Stimulated activated CD8-positive, alpha-beta memory T cell treated with anti-CD3 and anti-CD28 coated beads, Interleukin-2, amount 100 ng/mL, for 48 hours (primary cell): Measurements from ENCODE around the gene NF2.

Experiments used
- DNase-seq, 2 donors: peaks; one replicate each; pipeline ENCODE4 v3.0.0-alpha.2; 2020; ENCODE audit warnings: low read depth in 2 of 2

The NF2 gene

GRCh38 chr22:29702000-29702930 lies 98.8 kb downstream of the NF2 start:
- no peak for DNase-seq

- no peak for DNase-seq
Measured at GRCh38 chr22:29702931-29703501, 99.6 kb downstream of the NF2 start.

GRCh38 chr22:29703569-29704195 lies 100.2 kb downstream of the NF2 start:
- DNase-seq: no peak

GRCh38 chr22:29704528-29705285 lies 101.3 kb downstream of the NF2 start:
- no peak for DNase-seq

- DNase-seq: no peak
Measured at GRCh38 chr22:29705651-29706050, 102.2 kb downstream of the NF2 start.

GRCh38 chr22:29706486-29706885 lies 103.1 kb downstream of the NF2 start:
- DNase-seq: no peak

GRCh38 chr22:29707010-29707409 lies 103.6 kb downstream of the NF2 start:
- no peak for DNase-seq

- DNase-seq: no peak
Measured at GRCh38 chr22:29707471-29707870, 104.0 kb downstream of the NF2 start.

GRCh38 chr22:29710193-29710592 lies 106.8 kb downstream of the NF2 start:
- DNase-seq: no peak

- DNase-seq: no peak
Measured at GRCh38 chr22:29710922-29711593, 107.6 kb downstream of the NF2 start.

- no peak for DNase-seq
Measured at GRCh38 chr22:29712119-29712518, 108.7 kb downstream of the NF2 start.

GRCh38 chr22:29713156-29713727 lies 109.8 kb downstream of the NF2 start:
- DNase-seq: no peak

GRCh38 chr22:29715240-29715639 lies 111.8 kb downstream of the NF2 start:
- no peak for DNase-seq

- no peak for DNase-seq
Measured at GRCh38 chr22:29715705-29716104, 112.3 kb downstream of the NF2 start.

GRCh38 chr22:29716814-29717545 lies 113.5 kb downstream of the NF2 start:
- DNase-seq: peak in 1 of 2 donors; percentile 9

- no peak for DNase-seq
Measured at GRCh38 chr22:29717789-29718188, 114.4 kb downstream of the NF2 start.

- DNase-seq: no peak
Measured at GRCh38 chr22:29718949-29719898, 115.8 kb downstream of the NF2 start.

- no peak for DNase-seq
Measured at GRCh38 chr22:29719899-29720645, 116.6 kb downstream of the NF2 start, which contains the start of gene CABP7. Gene CABP7 (plus strand): TSS chr22:29720003. CDS start chr22:29720425, 422 bp downstream.
